ENCODE data around the gene SYTL3. TPM values are rescaled to one million over a fixed set of nuclear protein-coding genes. Genes with fewer than 3 reads are reported as not detected.

SYTL3 gene
- polyA plus RNA-seq, 4 donors = 3.2 to 4.6 (median 3.8) TPM

DNA sequence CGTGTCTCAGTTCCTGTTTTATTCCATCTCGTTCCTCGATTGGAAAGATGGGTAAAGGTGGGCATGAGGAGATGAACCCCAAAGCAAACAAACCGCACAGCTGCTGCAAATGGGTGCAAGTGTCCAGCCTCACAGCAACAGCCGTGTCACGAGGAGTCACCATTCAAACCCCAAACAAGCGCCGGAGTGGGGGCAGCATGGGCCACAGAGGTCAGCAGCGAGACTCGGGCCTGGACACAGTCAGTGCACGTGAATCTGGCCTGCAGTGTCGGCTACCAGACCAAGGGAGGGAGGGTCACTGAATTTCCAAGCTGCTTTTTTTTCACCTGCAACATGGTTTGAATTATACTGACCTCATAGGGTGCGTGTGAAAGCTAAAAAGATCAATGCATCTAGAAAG lies 105.8 kb downstream of the SYTL3 start:
- DNase-seq (ENCODE audit: low read depth in 4 of 4, low spot score in 3 of 4) = no peak

DNA sequence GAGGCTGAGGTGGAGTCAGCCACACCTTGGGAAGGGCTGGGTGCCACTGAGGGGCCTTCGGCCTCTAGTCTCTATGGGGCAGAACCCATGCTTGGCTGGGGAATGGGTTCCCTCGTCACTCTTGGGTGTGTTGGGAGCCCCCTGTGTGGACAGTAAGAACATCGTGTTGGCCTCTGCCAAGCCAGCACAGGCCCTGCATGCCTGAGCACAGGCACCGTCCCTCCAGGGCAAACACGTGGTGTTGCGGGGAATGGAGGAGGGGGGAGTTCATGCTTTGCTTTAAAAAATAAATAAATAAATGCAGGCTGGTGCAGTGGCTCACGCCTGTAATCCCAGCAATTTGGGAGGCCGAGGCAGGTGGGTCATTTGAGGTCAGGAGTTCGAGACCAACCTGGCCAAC lies 106.3 kb downstream of the SYTL3 start:
- DNase-seq (ENCODE audit: low read depth in 4 of 4, low spot score in 3 of 4) = no peak

DNA sequence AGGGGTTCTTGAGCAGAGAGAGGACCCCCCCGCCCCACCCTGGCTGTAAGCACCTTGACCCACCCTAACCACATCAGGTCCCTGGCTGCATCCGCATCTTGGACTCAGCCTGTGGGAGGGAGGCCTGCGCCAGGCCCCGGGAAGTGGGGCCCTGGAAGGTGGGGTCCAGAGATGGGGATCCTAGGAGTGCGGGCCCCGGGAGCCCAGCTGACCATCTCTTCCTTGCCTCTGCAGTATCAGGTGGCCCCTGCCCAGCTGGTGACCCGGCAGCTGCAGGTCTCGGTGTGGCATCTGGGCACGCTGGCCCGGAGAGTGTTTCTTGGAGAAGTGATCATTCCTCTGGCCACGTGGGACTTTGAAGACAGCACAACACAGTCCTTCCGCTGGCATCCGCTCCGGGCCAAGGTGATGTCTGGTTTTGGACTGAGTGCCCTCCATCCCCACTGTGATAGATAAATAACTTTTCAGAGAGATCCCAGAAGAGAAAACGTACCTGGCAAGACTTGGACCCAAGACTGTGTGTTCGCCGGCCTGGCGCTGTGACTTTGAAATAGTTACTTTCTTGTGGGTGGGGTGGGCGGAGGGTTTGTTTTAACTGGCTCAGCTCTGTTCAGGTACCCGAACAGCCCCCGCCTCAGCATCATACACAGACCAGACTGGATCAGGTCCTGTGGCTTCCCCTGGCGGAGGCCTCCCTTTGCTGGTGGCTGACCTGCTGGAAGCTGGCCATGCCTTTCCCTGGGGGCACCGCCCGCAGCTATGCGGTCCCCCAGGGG lies 107.3 kb downstream of the SYTL3 start:
- no peak for DNase-seq (ENCODE audit: low read depth in 4 of 4, low spot score in 3 of 4)

DNA sequence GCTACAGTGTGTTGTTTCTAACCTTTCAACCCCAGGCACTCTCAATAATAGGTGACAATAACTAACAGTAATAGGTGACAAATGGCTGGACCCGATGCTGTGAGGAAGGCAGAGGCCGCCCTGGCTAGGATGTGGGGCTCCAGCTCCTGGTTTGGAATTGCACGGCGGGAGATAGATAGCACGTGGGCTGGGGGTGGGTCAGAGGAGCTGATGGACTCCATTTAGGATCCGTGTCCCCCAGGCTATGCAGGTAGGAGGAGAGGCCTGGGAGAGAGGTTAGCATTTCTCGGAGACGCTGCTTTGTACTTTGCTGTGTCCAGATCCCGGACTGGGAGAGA lies 107.9 kb downstream of the SYTL3 start:
- DNase-seq (ENCODE audit: low read depth in 4 of 4, low spot score in 3 of 4) = no peak

DNA sequence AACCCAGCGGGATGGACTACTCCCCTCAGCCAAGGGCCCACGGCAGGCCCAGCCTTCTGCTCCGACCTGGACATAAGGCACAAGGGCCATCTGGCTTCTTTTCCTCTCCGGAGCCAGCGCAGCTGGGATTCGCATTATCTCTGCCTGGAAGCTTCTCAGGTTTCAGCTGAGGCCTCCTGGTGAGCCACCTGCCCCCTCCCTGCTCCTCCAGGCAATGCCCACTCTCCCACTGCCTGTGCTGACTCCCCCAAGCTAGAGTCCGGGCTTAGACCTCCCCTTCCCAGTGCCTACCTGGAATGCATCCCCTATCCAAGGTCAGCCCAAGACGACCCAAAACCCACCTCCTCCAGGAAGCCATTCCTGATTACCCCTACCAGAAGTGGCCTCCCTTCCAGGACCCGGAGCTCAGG lies 108.6 kb downstream of the SYTL3 start:
- DNase-seq (ENCODE audit: low read depth in 4 of 4, low spot score in 3 of 4) = peak in 3 of 4 donors; percentile 40 to 62 (median 55)

DNA sequence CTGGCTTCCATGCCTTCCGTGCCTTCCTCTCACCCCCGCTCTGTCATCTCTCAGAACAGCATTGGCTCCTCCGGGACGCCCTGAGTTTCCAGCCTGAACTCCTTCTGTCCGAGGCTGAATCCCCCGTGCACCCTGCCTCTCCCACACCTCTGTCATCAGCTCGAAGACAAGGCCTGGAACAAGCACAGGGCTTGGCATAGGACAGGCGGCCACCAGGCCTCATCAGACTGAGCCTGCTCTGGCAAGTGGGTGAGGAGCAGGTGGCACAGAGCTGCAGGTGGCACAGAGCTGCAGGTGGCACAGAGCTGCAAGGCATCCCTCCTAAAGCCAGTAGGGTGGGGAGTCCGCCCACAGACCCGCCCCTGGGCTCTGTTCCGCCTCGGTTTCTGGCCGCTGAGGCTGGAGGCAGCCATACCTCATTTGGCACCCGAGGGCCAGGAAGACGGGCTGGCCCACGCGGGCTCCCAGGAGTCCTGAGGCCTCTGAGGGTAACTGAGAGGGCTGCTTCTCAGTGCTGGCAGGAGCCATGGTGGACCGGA lies 109.2 kb downstream of the SYTL3 start:
- no peak for DNase-seq (ENCODE audit: low read depth in 4 of 4, low spot score in 3 of 4)

DNA sequence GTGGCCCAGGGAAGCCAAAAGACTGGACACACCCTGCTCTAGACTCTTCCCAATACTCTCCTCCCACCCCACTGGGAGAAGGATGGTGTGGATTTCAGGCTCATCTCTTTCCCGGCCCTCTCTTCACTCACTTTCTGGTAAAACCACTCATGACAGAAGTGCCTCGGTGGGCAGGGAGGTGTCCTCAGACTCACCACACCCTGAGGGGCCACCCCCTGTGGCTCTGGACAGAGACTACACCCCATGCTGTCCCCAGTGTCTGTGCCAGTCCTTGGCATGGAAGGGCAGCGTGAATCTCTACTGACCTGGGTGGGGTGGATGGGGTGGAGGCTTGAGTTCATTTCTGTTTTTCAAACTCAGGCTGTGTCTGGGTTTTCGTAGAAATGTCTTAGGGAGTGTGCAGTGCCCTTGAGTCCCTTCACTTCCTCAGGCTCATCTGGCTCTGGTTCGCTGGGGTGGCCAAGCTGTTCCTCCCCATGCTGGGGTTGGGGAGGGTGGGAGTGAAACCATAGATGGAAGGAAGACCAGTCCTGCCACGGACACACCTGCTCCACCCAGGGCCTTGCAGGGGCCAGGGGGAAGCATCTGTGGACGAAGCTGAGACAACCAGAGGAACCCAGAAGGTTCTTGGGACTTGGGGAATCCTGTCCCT lies 110.2 kb downstream of the SYTL3 start:
- DNase-seq (ENCODE audit: low read depth in 4 of 4, low spot score in 3 of 4) = no peak

DNA sequence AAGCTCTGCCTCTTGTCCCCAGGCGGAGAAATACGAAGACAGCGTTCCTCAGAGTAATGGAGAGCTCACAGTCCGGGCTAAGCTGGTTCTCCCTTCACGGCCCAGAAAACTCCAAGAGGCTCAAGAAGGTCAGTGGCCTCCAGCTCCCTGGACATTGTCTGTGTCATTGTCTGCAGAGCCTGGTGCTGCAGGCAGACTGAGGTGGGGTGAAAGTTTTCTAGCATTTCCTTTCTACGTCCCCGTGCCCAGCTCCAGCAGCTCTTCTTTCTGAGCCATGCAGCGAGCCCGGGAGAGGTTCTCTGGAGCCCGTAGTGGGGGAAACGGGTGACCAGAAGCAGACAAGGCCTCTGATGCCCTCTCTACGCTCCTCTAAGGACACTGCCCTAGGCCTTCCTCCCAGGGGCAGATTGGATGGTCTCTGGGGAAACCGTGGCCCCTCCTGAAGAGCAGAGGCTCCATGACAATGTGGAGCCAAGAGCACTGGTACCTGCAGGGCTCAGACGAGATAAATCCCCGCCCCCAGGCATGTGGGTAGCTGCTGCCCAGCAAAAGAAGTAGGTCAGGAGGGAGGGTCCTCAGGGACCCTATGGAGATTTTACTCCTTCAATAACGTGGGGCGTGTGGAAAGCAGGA lies 110.9 kb downstream of the SYTL3 start:
- DNase-seq (ENCODE audit: low read depth in 4 of 4, low spot score in 3 of 4) = no peak

DNA sequence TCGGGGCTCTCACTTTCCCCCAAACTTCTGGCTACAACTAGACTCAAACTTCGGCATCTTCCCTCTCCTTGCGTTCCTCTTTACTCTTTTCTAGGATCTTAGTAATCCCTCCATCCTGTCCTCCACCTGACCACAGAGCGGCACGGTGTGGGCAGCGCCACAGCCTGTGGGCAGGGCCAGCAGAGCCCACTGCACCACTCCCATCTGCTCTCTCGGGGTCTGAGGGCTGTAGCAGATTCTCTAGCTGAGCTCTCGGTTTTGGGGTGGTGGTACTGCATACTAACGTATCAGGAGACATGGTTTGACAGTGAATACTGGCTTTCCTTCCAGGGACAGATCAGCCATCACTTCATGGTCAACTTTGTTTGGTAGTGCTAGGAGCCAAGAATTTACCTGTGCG lies 111.9 kb downstream of the SYTL3 start:
- no peak for DNase-seq (ENCODE audit: low read depth in 4 of 4, low spot score in 3 of 4)

DNA sequence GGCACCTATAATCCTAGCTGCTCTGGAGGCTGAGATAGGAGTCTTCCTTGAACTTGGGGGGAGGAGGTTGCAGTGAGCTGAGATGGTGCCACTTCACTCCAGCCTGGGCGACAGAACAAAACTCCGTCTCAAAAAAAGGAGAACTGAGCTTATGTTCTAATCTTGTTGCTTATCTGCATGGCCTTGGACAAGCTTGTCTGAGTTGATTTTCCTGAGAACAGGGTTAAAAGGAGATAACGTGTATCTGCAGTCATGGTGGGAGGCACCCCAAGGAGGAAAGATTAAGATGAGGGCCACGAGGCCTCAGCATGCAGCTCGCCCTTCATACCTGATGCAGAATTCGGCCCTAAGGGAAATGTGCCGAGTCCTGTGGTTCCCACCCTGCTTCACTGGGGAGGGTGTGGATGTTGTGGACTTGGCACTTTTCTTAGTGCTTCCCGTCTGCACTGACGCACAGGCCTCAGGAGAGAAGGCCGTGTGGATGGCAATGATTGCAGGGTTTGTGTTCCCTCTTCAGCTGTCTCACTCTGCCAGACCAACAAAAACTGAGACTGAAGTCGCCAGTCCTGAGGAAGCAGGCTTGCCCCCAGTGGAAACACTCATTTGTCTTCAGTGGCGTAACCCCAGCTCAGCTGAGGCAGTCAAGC lies 113.1 kb downstream of the SYTL3 start:
- no peak for DNase-seq (ENCODE audit: low read depth in 4 of 4, low spot score in 3 of 4)

DNA sequence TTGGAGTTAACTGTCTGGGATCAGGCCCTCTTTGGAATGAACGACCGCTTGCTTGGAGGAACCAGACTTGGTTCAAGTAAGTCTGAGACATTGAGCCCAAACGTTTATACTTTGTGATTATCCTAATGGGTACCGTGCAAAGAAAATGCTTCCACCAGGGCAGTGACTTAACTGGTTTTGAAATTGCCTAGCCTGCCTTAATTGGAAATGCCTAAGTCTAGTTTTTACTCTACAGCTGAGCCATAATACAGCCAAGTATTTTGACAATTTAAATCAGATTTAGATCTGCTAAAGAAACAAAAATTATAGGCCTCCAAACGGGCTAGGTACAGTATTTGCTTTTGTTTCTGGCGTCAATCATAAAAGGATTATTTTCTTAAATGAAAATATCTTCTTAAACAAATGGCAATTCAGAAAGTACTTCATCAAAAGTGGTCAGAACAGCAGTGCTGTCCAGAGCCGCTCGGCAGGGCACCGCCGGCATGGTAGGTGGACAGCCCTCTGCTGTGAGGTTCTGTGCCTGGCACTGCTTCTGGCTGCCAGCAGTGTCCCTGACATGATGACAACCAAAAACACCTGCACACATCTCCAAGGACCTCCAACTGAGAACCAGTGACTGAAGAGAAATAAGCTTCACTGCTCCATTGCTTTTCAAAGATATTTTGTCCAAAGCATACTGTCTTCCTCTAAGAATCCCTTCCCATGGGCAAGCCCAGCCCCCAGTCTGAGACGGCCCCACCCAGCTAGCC lies 113.8 kb downstream of the SYTL3 start:
- no peak for DNase-seq (ENCODE audit: low read depth in 4 of 4, low spot score in 3 of 4)

DNA sequence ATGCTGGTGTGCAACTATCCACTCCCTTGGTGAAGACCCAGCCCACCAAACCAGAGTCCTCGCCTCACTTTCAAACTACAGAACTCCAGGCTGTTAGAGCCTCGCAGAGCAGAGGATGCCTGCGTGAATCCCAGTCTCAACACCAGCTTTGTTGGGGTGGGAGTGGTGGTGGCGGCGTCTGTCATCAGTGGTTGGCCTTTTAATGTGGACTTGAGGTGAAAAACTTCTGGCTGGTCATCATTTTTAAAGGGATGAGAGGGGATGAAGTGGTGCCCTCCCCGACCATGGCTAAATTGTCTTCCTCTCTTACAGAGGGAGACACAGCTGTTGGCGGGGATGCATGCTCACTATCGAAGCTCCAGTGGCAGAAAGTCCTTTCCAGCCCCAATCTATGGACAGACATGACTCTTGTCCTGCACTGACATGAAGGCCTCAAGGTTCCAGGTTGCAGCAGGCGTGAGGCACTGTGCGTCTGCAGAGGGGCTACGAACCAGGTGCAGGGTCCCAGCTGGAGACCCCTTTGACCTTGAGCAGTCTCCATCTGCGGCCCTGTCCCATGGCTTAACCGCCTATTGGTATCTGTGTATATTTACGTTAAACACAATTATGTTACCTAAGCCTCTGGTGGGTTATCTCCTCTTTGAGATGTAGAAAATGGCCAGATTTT lies 114.5 kb downstream of the SYTL3 start:
- DNase-seq (ENCODE audit: low read depth in 4 of 4, low spot score in 3 of 4) = no peak

DNA sequence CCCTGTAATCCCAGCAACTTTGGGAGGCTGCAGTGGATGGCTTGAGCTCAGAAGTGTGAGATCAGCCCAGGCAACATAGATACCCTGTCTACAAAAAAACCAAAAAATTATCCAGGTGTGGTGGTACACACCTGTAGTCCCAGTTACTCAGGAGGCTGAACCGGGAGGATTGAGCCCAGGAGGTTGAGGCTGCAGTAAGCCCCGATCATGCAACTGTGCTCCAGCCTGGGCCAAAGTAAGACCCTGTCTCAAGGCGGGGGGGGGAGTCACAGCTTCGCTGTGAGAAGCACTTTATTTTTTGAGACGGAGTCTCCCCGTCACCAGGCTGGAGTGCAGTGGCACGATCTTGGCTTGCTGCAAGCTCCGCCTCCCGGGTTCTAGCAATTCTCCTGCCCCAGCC lies 115.1 kb downstream of the SYTL3 start:
- DNase-seq (ENCODE audit: low read depth in 4 of 4, low spot score in 3 of 4) = no peak

DNA sequence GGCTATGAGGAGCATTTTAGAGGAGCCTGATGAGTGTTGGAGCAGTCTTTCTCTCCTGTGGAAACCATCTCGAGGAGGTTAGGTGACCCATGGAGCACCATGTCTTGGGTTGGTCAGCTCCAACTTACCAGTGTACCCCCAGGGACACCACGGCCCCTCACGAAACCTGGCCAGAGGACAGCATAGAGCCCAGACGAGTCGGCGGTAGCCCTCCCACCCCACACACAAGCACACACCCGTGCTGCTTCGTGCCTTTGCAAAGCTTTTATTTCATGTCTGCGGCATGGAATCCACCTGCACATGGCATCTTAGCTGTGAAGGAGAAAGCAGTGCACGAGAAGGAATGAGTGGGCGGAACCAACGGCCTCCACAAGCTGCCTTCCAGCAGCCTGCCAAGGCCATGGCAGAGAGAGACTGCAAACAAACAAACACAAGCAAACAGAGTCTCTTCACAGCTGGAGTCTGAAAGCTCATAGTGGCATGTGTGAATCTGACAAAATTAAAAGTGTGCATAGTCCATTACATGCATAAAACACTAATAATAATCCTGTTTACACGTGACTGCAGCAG lies 115.7 kb downstream of the SYTL3 start:
- no peak for DNase-seq (ENCODE audit: low read depth in 4 of 4, low spot score in 3 of 4)

DNA sequence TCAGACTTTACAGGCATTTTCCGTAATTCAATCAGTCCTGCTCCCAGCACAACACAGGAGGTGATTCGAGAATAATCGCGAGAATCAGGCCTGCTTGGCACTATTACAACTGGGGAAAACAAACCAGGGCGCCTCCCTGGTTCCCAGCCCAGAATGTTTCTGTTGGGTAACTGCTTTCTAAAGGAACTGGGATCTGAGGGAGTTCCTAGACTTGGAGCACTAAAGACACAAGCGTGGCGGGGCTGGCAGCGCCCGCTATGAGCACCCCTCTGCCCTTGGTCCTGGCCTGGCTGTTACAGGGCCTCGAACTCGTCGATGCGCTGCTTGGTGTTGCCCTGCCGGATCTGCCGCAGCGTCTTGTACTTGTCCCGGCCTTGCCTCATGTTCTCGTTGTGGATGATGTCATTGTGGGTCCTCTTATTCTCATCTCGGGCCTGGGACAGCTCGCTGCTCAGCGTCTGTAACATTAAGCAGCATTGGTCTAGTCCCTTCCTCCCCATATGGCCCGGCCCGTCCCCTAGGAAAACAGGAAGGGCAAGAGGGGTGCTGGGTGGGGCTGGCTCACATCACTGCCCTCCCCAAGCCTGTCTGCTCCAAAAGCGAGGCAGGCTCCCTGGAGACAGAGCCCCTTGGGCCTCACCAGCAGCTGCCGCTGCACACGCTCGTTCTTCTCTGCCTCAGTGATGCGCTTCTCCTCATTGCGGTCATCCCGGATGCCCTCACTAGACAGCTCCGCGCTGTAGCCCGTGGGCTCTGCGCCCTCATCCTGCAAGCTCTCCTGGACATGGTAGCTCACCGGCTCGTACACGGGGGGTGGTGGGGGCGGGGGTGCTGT lies 117.0 kb downstream of the SYTL3 start:
- DNase-seq (ENCODE audit: low read depth in 4 of 4, low spot score in 3 of 4) = no peak

DNA sequence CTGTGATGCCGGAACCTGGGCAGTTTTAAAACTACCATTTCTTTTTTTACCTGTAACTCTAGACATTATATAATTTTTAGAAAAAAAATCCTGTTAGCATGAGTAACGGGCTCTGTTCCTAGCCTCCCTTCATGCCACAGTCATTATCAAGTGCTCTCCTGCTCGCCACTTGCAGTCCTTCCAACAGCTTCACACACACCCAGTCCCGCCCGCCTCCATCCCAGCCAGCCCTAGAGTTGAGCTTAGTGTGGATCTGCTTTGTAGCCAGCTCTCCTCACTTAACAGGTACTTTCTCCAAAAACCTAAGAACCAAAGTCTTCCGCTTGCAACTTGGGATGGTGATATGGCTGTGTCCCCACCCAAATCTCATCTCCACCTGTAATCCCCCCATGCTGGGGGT lies 117.9 kb downstream of the SYTL3 start:
- DNase-seq (ENCODE audit: low read depth in 4 of 4, low spot score in 3 of 4) = no peak

DNA sequence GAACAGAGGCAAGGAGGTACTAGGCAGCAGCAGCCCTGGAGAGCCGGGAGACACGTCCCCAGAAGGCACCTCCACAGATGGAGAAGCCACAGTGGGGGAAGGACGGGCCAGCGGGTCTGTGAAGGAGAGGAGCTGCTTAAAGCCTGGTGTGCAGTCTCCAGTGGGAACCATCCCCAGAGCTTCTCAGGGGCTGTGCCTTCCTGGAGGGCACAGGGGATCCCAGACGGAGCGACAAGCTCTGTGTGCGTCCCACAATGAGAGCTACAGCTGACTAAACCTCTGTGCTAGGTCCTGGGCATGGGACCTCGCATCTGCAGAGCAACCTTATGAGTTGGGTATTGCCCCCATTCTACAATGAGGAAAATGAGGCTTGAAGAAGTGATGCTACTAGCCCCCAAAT lies 118.6 kb downstream of the SYTL3 start:
- DNase-seq (ENCODE audit: low read depth in 4 of 4, low spot score in 3 of 4) = no peak

DNA sequence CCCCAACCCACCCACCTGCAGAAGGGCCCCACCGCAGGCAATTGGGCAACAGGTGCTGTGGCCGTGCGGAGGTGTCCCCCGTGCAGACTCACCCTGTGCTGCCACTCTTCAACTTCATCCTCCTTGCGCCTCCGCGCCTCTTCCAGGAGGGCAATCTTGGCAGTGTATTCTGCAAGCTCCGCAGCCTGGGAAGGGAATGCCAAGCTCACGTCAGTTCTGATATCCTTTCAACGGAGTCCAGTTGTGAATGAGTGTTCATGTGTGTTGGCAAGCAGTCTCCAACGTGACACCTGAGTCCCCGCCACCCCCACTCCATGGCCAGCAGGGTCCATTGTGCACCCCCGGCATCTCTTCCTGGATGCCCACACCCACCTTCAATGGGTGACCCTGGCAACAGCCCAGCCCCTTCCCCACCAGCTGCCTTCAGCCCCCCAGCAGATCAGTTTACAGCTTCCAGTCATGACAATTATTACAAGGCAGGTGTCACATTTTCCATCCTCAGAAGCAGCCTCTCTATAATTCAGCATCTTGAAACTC lies 119.4 kb downstream of the SYTL3 start:
- no peak for DNase-seq (ENCODE audit: low read depth in 4 of 4, low spot score in 3 of 4)
